AG04450 (cell line): ENCODE results near the gene SNORC. TPM values are rescaled to one million over a fixed set of nuclear protein-coding genes. Genes with fewer than 3 reads are reported as not detected.

Experiments used
- CTCF ChIA-PET: fragments of 300-600, 350-600 bp; formaldehyde crosslinking; extraction: SDS; loops from one replicate; lab custom pipeline; 2022; ENCODE audit warnings: antibody characterized with exemption, inconsistent platforms; lab: Charles Lee
- POLR2A ChIA-PET: fragments of 350-600 bp; formaldehyde crosslinking; extraction: SDS; loops from one replicate; lab custom pipeline; 2021; ENCODE audit warnings: antibody characterized with exemption, inconsistent platforms; lab: Yijun Ruan, JAX
- DNase-seq: peaks from one replicate; pipeline ENCODE4 v3.0.0-alpha.2; 2011; ENCODE audit warnings: low read depth, low spot score
- H3K27ac ChIP-seq: one replicate; pipeline ENCODE4 v1.5.1; 2012; ENCODE audit warnings: low read depth, low read length, control low read depth
- H3K27me3 ChIP-seq: one replicate; pipeline ENCODE4 v1.6.0; 2012; ENCODE audit warnings: low read length; ENCODE audit not compliant: control insufficient read depth, insufficient read depth
- H3K4me3 ChIP-seq: 2 replicates; pipeline ENCODE4 v1.5.1; 2011; ENCODE audit warnings: mild to moderate bottlenecking, low read depth, low read length, control low read depth
- H3K9me3 ChIP-seq: 2 replicates; pipeline ENCODE4 v1.5.1; 2012; ENCODE audit warnings: low read length; ENCODE audit not compliant: control insufficient read depth, insufficient read depth
- polyA plus RNA-seq: library from polyadenylated mRNA; depleted of rRNA; stranded (reverse); fragments of >200 nt; gene quantifications from 2 replicates; pipeline ENCODE4 v1.2.3, GENCODE V29; 2011
- TF ChIP-seq, protein P1 (sequence below): IDR thresholded peaks from 2 replicates; pipeline ENCODE4 v1.5.1; 2011; ENCODE audit warnings: low read depth, low read length, control low read depth, inconsistent platforms

The SNORC gene
- polyA plus RNA-seq, 1 experiment = 0.48 TPM

DNA sequence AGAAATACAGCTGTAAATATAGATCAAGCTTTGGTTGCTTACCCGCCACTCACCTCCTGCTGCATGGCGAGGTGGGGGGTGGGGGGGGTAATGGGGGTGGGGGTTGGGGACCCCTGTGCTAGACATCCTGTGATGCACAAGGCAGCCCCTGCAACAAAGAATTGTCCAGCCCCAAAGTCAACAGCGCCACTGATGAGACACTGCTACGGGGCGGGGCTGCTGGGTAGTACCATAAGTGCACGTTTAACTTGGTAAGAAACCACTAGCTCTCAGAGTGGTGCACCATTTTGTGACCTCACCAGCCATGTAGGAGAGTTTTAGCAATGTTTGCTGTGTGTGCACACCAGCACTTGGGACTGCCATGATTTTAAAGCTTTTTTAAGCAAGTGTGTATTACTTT lies 40.3 kb downstream of the SNORC start:
- peaks cover 13% of the 10 kb centered on the region for H3K27me3 ChIP-seq
- TF ChIP-seq, protein P1, sequence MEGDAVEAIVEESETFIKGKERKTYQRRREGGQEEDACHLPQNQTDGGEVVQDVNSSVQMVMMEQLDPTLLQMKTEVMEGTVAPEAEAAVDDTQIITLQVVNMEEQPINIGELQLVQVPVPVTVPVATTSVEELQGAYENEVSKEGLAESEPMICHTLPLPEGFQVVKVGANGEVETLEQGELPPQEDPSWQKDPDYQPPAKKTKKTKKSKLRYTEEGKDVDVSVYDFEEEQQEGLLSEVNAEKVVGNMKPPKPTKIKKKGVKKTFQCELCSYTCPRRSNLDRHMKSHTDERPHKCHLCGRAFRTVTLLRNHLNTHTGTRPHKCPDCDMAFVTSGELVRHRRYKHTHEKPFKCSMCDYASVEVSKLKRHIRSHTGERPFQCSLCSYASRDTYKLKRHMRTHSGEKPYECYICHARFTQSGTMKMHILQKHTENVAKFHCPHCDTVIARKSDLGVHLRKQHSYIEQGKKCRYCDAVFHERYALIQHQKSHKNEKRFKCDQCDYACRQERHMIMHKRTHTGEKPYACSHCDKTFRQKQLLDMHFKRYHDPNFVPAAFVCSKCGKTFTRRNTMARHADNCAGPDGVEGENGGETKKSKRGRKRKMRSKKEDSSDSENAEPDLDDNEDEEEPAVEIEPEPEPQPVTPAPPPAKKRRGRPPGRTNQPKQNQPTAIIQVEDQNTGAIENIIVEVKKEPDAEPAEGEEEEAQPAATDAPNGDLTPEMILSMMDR = no peak
- DNase-seq = no peak
- no peak overlapping the region for H3K4me3 ChIP-seq
- ChIA-PET CTCF (no interaction called here), POLR2A (no interaction called here)
- H3K9me3 ChIP-seq = no peaks in the 10 kb centered on the region
- no peak overlapping the region for H3K27ac ChIP-seq

GRCh38 chr2:232911712-232912277 lies 41.7 kb downstream of the SNORC start:
- TF ChIP-seq, protein P1 = no peak
- Histone ChIP-seq H3K4me3 (no peak overlapping the region), H3K9me3 (no peaks in the 10 kb centered on the region), H3K27me3 (peaks cover 19% of the 10 kb centered on the region), H3K27ac (no peak overlapping the region)
- ChIA-PET CTCF (no interaction called here), POLR2A (no interaction called here)
- no peak for DNase-seq

GRCh38 chr2:232913903-232914302 lies 43.8 kb downstream of the SNORC start:
- POLR2A ChIA-PET = no interaction called here
- H3K9me3 ChIP-seq = no peaks in the 10 kb centered on the region

DNA sequence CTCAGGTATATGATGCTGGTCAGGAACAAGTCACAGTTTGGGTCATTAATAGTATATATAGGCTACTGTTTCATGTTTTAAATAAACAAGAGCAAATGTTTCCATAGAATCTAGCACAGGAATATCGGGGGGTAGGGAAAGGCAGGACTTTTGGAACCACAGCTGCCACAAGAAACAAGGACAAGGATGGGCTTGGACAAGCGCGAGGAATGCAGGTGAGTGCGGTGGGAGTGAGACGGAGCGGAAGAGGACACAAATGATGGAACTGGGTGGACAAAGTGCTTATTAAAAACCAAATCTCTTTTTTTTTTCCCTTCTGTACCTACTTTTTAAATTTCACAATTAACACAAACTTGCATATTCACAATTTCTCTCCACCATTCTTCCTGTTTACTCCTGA lies 49.1 kb downstream of the SNORC start:
- TF ChIP-seq, protein P1 = no peak
- Histone ChIP-seq H3K27ac (no peak overlapping the region), H3K27me3 (peaks cover 24% of the 10 kb centered on the region), H3K9me3 (peaks cover 7% of the 10 kb centered on the region), H3K4me3 (no peak overlapping the region)
- DNase-seq = no peak
- CTCF ChIA-PET = no interaction called here
- POLR2A ChIA-PET = no interaction called here

More at GRCh38 chr2:232913903-232914302, 43.8 kb downstream of the SNORC start:
- no peak overlapping the region for H3K4me3 ChIP-seq
- TF ChIP-seq, protein P1 = no peak
- no peak overlapping the region for H3K27ac ChIP-seq
- H3K27me3 ChIP-seq = peaks cover 22% of the 10 kb centered on the region
- DNase-seq = no peak
- CTCF ChIA-PET = no interaction called here

- Histone ChIP-seq H3K27ac (no peak overlapping the region), H3K4me3 (no peak overlapping the region), H3K27me3 (peaks cover 30% of the 10 kb centered on the region), H3K9me3 (peaks cover 10% of the 10 kb centered on the region)
- TF ChIP-seq, protein P1 = no peak
- ChIA-PET CTCF (no interaction called here), POLR2A (no interaction called here)
- no peak for DNase-seq
Observed at GRCh38 chr2:232920055-232920454, 50.0 kb downstream of the SNORC start.
